Neural cell (in vitro differentiated cells): ENCODE measurements around the gene KIF12. TPM values are rescaled to one million over a fixed set of nuclear protein-coding genes. Genes with fewer than 3 reads are reported as not detected.

Experiments
- H2AFZ ChIP-seq: fragments of 200-600, 300-800 bp; sonication (generic), shearing (Covaris generic); 2 replicates; pipeline ENCODE4 v1.6.0; 2014; ENCODE audit warnings: low read depth, mild to moderate bottlenecking, antibody characterized with exemption, low read length, moderate library complexity
- H3F3A ChIP-seq: fragments of 200-600 bp; shearing (Covaris generic); 2 replicates; pipeline ENCODE4 v1.6.1; 2016; ENCODE audit warnings: mild to moderate bottlenecking, moderate library complexity, mixed read lengths, antibody characterized with exemption, low read length; ENCODE audit not compliant: insufficient read depth, poor library complexity, severe bottlenecking
- H3K27ac ChIP-seq: fragments of 200-600, 300-800 bp; sonication (generic), shearing (Covaris generic); 2 replicates; pipeline ENCODE4 v1.5.1; 2014; ENCODE audit warnings: mild to moderate bottlenecking, low read length, moderate library complexity
- H3K27me3 ChIP-seq: fragments of 300-800, 200-600 bp; sonication (generic), shearing (Covaris generic); 2 replicates; pipeline ENCODE4 v1.6.0; 2014; ENCODE audit warnings: mild to moderate bottlenecking, low read depth, low read length, moderate library complexity; ENCODE audit not compliant: insufficient read depth
- H3K36me3 ChIP-seq: fragments of 300-800, 200-600 bp; sonication (generic), shearing (Covaris generic); 2 replicates; pipeline ENCODE4 v1.5.1; 2014; ENCODE audit warnings: mild to moderate bottlenecking, antibody characterized with exemption, low read length, moderate library complexity; ENCODE audit not compliant: insufficient read depth
- H3K4me2 ChIP-seq: fragments of 300-800, 200-600 bp; sonication (generic), shearing (Covaris generic); 2 replicates; pipeline ENCODE4 v1.6.0; 2014; ENCODE audit warnings: mild to moderate bottlenecking, low read length
- H3K4me3 ChIP-seq: fragments of 300-800, 200-600 bp; sonication (generic), shearing (Covaris generic); 2 replicates; pipeline ENCODE4 v1.5.1; 2014; ENCODE audit warnings: mild to moderate bottlenecking, low read length, moderate library complexity
- H3K79me2 ChIP-seq: fragments of 200-600 bp; shearing (Covaris generic); replicated peaks from 2 replicates; pipeline ENCODE4 v1.6.0; 2014; ENCODE audit warnings: mild to moderate bottlenecking, low read length, moderate library complexity; ENCODE audit not compliant: insufficient read depth
- H3K9ac ChIP-seq: fragments of 300-800, 200-600 bp; sonication (generic), shearing (Covaris generic); 2 replicates; pipeline ENCODE4 v1.6.1; 2016; ENCODE audit warnings: mild to moderate bottlenecking, low read length, mixed read lengths
- H3K9me2 ChIP-seq: fragments of 200-600 bp; shearing (Covaris generic); 2 replicates; pipeline ENCODE4 v1.6.1; 2016; ENCODE audit warnings: mild to moderate bottlenecking, low read length, mixed read lengths; ENCODE audit not compliant: insufficient read depth
- H3K9me3 ChIP-seq: fragments of 200-600, 300-800 bp; sonication (generic), shearing (Covaris generic); 2 replicates; pipeline ENCODE4 v1.6.1; 2016; ENCODE audit warnings: mild to moderate bottlenecking, mixed run types, low read length, moderate library complexity, mixed read lengths
- H4K20me1 ChIP-seq: fragments of 200-600 bp; shearing (Covaris generic); 2 replicates; pipeline ENCODE4 v1.6.1; 2016; ENCODE audit warnings: mild to moderate bottlenecking, mixed run types; ENCODE audit not compliant: insufficient read depth
- EP300 ChIP-seq: fragments of 450-650 bp; conservative IDR thresholded peaks from 2 replicates; pipeline ENCODE4 v1.6.1; 2014; ENCODE audit warnings: antibody characterized with exemption, mild to moderate bottlenecking, moderate library complexity; ENCODE audit not compliant: poor library complexity, severe bottlenecking
- EZH2 ChIP-seq: fragments of 200-600, 300-800 bp; shearing (Covaris generic), sonication (generic); IDR thresholded peaks from 2 replicates; pipeline ENCODE4 v1.6.1; 2014; ENCODE audit warnings: antibody characterized with exemption, low read length, borderline replicate concordance, mild to moderate bottlenecking; ENCODE audit not compliant: insufficient read depth, poor library complexity, severe bottlenecking
- MXI1 ChIP-seq: fragments of 450-650 bp; conservative IDR thresholded peaks from 2 replicates; pipeline ENCODE4 v1.6.1; 2014; ENCODE audit warnings: antibody characterized with exemption, mild to moderate bottlenecking; ENCODE audit not compliant: poor library complexity, severe bottlenecking
- POLR2AphosphoS5 ChIP-seq: IDR thresholded peaks from 2 replicates; pipeline ENCODE4 v1.6.1; 2012
- RAD21 ChIP-seq: fragments of 450-650 bp; conservative IDR thresholded peaks from 2 replicates; pipeline ENCODE4 v1.6.1; 2014; ENCODE audit warnings: antibody characterized with exemption, mild to moderate bottlenecking, moderate library complexity
- SMC3 ChIP-seq: fragments of 450-650 bp; conservative IDR thresholded peaks from 2 replicates; pipeline ENCODE4 v1.6.1; 2014; ENCODE audit warnings: antibody characterized with exemption, mild to moderate bottlenecking, moderate library complexity; ENCODE audit not compliant: poor library complexity
- TAF1 ChIP-seq: IDR thresholded peaks from 2 replicates; pipeline ENCODE4 v1.6.1; 2012; ENCODE audit warnings: low read depth
- polyA minus RNA-seq: library from RNA; depleted of rRNA, polyadenylated mRNA; stranded (reverse); fragments of >200 nt; gene quantifications from 2 replicates; pipeline ENCODE4 v1.2.3, GENCODE V29; 2014
- polyA plus RNA-seq: library from polyadenylated mRNA; depleted of rRNA; stranded (reverse); fragments of >200 nt; gene quantifications from 2 replicates; pipeline ENCODE4 v1.2.3, GENCODE V29; 2014
- TF ChIP-seq, protein P1 (sequence below): fragments of 450-650 bp; IDR thresholded peaks from 2 replicates; pipeline ENCODE4 v1.5.1; 2014; ENCODE audit warnings: antibody characterized with exemption, mild to moderate bottlenecking, moderate library complexity; ENCODE audit not compliant: poor library complexity, severe bottlenecking
- TF ChIP-seq, protein P2 (sequence below): IDR thresholded peaks from 2 replicates; pipeline ENCODE4 v1.6.1; 2012; ENCODE audit warnings: borderline replicate concordance

The KIF12 gene
- 0.14 TPM in 1 of 2 replicates, not detected in the other for polyA plus RNA-seq
- not detected in 2 replicates for polyA minus RNA-seq

DNA sequence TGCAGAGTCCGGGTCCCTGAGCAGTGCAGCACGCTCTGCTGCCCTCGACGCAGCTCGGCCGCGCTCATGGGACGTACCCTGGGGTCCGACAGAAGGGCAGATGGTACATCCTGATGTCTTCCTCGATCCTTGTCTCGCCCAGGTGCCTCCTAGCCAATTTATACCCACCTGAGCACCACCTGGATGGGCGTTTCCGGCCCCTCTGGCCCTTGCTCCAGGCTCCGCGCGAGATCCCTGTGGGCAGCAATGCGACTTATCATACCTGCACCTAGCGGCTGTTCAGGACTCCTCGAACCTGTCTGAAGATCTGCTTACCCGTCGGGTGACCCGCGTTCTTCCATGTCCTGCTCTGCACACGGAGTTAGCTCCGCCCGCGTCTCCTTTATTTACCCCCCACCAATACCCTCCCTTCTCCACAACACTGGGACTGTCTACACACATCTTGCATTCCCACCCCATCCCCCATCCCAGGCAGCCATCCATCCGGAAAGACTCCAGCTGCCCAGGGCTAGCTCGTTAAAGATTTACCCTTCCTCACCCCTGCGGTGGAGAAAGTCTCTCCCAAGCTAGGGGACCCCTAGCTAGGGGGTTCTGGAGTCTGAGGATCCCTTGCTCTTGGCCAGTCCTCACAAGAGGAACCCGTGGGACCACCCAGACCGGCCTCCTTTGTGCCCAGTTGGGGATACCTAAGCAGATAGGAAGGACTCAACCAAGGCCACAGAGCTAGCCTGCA is at the start of gene KIF12:
Gene KIF12 (minus strand): TSS at position 357 of the 733 bp plus-strand sequence. CDS start 16 bp downstream, at position 341.
- H4K20me1 ChIP-seq: no peaks in the 10 kb centered on the region
- no peaks in the 10 kb centered on the region for H3K36me3 ChIP-seq
- peaks cover 27% of the 10 kb centered on the region for H3K27me3 ChIP-seq
- no peak for TF ChIP-seq TAF1
- no peak for TF ChIP-seq SMC3
- TF ChIP-seq RAD21: no peak
- no peak for TF ChIP-seq MXI1
- TF ChIP-seq EZH2: no peak
- TF ChIP-seq EP300: no peak
- no peak for TF ChIP-seq POLR2AphosphoS5
- TF ChIP-seq, protein P1, sequence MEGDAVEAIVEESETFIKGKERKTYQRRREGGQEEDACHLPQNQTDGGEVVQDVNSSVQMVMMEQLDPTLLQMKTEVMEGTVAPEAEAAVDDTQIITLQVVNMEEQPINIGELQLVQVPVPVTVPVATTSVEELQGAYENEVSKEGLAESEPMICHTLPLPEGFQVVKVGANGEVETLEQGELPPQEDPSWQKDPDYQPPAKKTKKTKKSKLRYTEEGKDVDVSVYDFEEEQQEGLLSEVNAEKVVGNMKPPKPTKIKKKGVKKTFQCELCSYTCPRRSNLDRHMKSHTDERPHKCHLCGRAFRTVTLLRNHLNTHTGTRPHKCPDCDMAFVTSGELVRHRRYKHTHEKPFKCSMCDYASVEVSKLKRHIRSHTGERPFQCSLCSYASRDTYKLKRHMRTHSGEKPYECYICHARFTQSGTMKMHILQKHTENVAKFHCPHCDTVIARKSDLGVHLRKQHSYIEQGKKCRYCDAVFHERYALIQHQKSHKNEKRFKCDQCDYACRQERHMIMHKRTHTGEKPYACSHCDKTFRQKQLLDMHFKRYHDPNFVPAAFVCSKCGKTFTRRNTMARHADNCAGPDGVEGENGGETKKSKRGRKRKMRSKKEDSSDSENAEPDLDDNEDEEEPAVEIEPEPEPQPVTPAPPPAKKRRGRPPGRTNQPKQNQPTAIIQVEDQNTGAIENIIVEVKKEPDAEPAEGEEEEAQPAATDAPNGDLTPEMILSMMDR: no peak
- TF ChIP-seq, protein P2, sequence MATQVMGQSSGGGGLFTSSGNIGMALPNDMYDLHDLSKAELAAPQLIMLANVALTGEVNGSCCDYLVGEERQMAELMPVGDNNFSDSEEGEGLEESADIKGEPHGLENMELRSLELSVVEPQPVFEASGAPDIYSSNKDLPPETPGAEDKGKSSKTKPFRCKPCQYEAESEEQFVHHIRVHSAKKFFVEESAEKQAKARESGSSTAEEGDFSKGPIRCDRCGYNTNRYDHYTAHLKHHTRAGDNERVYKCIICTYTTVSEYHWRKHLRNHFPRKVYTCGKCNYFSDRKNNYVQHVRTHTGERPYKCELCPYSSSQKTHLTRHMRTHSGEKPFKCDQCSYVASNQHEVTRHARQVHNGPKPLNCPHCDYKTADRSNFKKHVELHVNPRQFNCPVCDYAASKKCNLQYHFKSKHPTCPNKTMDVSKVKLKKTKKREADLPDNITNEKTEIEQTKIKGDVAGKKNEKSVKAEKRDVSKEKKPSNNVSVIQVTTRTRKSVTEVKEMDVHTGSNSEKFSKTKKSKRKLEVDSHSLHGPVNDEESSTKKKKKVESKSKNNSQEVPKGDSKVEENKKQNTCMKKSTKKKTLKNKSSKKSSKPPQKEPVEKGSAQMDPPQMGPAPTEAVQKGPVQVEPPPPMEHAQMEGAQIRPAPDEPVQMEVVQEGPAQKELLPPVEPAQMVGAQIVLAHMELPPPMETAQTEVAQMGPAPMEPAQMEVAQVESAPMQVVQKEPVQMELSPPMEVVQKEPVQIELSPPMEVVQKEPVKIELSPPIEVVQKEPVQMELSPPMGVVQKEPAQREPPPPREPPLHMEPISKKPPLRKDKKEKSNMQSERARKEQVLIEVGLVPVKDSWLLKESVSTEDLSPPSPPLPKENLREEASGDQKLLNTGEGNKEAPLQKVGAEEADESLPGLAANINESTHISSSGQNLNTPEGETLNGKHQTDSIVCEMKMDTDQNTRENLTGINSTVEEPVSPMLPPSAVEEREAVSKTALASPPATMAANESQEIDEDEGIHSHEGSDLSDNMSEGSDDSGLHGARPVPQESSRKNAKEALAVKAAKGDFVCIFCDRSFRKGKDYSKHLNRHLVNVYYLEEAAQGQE: no peak
- peaks cover 5% of the 10 kb centered on the region for H3K9me3 ChIP-seq
- no peaks in the 10 kb centered on the region for H3K79me2 ChIP-seq
- H2AFZ ChIP-seq: no peak within 1 kb of the TSS
- H3K4me3 ChIP-seq: peak within 1 kb of the TSS; percentile 70
- no peaks in the 10 kb centered on the region for H3F3A ChIP-seq
- no peak within 1 kb of the TSS for H3K27ac ChIP-seq
- H3K4me2 ChIP-seq: no peak within 1 kb of the TSS
- H3K9me2 ChIP-seq: no peaks in the 10 kb centered on the region
- H3K9ac ChIP-seq: peak within 1 kb of the TSS; percentile 39

DNA sequence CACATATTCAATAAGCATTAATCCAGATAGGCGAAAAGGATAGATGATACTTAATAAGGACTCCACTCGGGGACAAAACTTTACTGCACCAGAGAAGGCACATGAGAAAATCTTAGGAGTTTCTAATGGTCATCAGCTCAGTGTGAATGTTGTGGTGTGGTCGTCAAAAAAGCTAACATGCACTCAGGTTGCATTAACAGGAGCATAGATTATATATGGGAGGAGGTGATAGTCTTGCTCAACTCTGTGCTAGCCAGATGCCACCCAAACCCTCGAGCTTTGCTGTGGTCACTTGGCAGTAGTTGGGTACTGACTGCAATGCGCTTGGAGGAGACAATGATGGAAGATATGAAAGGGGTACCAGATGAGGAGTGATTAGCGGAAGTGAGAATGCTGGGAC is 47.6 kb upstream of the KIF12 start:
- no peaks in the 10 kb centered on the region for H3K27me3 ChIP-seq
- no peak overlapping the region for H3K4me2 ChIP-seq
- no peak overlapping the region for H3K27ac ChIP-seq
- H3K79me2 ChIP-seq: no peaks in the 10 kb centered on the region
- no peaks in the 10 kb centered on the region for H3K9me2 ChIP-seq
- no peaks in the 10 kb centered on the region for H4K20me1 ChIP-seq
- no peak for TF ChIP-seq EZH2
- TF ChIP-seq POLR2AphosphoS5: no peak
- TF ChIP-seq, protein P2: no peak
- TF ChIP-seq RAD21: no peak
- no peak for TF ChIP-seq MXI1
- TF ChIP-seq EP300: no peak
- TF ChIP-seq, protein P1: no peak
- TF ChIP-seq SMC3: no peak
- no peak for TF ChIP-seq TAF1
- no peak overlapping the region for H3K4me3 ChIP-seq
- no peaks in the 10 kb centered on the region for H3K9me3 ChIP-seq
- no peaks in the 10 kb centered on the region for H3F3A ChIP-seq
- no peak overlapping the region for H3K9ac ChIP-seq
- no peaks in the 10 kb centered on the region for H3K36me3 ChIP-seq
- no peak overlapping the region for H2AFZ ChIP-seq
